Right atrium auricular region (tissue), 2 donors: ENCODE measurements around the gene INPP5J. TPM values are rescaled to one million over a fixed set of nuclear protein-coding genes. Genes with fewer than 3 reads are reported as not detected.

ENCODE experiments used
- DNase-seq: peaks from one replicate; pipeline ENCODE4 v3.0.0-alpha.2; 2019; ENCODE audit warnings: low spot score
- H3K27ac ChIP-seq, 2 donors: fragments of 200-600 bp; sonication (generic); 1 replicate in 1 of 2; 2 replicates in 1 of 2; pipeline ENCODE4 v1.5.1; 2016 to 2019
- H3K27me3 ChIP-seq, 2 donors: fragments of 200-600 bp; sonication (generic); one replicate each; pipeline versions ENCODE4 v1.5.1 to v1.6.0; 2017 to 2019
- H3K36me3 ChIP-seq: fragments of 200-600 bp; sonication (generic); one replicate; pipeline ENCODE4 v1.5.1; 2016
- H3K4me1 ChIP-seq, 2 donors: fragments of 200-600 bp; sonication (generic); one replicate each; pipeline versions ENCODE4 v1.5.1 to v1.6.0; 2017 to 2019
- H3K4me3 ChIP-seq, 2 donors: fragments of 200-600 bp; sonication (generic); 1 replicate in 1 of 2; 2 replicates in 1 of 2; pipeline ENCODE4 v1.5.1; 2017 to 2019; ENCODE audit warnings: mild to moderate bottlenecking in 1 of 2, moderate library complexity in 1 of 2
- H3K9me3 ChIP-seq, 2 donors: fragments of 200-600 bp; sonication (generic); one replicate each; pipeline ENCODE4 v1.5.1; 2019
- CTCF ChIP-seq, 2 donors: fragments of 200-600 bp; sonication (generic); IDR thresholded peaks; one replicate each; pipeline ENCODE4 v1.5.1; 2019; ENCODE audit warnings: antibody characterized with exemption in 2 of 2
- total RNA-seq, 2 donors: library from RNA; depleted of rRNA; stranded (reverse); fragments of >200 nt; gene quantifications; one replicate each; pipeline ENCODE4 v1.1.0, GENCODE V29; 2016

The INPP5J gene
- total RNA-seq, 2 donors from 2014 or later = 17.6 to 26.3 TPM

DNA sequence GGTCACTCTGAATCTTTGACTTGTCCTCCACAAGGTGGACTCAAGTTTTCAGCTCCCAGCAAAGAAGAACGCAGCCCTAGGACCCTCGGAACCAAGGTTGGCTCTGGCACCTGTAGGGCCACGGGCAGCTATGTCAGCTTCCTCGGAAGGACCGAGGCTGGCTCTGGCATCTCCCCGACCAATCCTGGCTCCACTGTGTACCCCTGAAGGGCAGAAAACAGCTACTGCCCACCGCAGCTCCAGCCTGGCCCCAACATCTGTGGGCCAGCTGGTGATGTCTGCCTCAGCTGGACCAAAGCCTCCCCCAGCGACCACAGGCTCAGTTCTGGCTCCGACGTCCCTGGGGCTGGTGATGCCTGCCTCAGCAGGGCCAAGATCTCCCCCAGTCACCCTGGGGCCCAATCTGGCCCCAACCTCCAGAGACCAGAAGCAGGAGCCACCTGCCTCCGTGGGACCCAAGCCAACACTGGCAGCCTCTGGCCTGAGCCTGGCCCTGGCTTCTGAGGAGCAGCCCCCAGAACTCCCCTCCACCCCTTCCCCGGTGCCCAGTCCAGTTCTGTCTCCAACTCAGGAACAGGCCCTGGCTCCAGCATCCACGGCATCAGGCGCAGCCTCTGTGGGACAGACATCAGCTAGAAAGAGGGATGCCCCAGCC is 2.2 kb downstream of the INPP5J start:
- H3K27ac ChIP-seq = no peak overlapping the region
- no peaks in the 10 kb centered on the region for H3K27me3 ChIP-seq
- no peak for TF ChIP-seq CTCF (IDR thresholded peaks at IDR 0.05)
- H3K9me3 ChIP-seq = no peaks in the 10 kb centered on the region
- H3K4me3 ChIP-seq = no peak overlapping the region
- peaks cover 2% of the 10 kb centered on the region for H3K36me3 ChIP-seq
- no peak for DNase-seq
- peaks cover 0 to 32% of the 10 kb centered on the region in 2 donors for H3K4me1 ChIP-seq

DNA sequence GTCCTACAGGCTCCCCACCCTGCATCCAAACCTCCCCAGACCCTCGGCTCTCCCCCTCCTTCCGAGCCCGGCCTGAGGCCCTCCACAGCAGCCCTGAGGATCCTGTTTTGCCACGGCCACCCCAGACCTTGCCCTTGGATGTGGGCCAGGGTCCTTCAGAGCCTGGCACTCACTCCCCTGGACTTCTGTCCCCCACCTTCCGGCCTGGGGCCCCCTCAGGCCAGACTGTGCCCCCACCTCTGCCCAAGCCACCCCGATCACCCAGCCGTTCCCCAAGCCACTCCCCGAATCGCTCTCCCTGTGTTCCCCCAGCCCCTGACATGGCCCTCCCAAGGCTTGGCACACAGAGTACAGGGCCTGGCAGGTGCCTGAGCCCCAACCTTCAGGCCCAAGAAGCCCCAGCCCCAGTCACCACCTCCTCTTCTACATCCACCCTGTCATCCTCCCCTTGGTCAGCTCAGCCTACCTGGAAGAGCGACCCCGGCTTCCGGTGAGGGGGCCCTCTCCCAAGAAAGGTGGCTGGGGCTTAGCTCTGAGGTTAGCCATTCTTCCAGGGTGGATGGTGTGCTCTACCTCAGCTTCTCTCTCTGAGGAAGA is 2.9 kb downstream of the INPP5J start:
- H3K4me1 ChIP-seq = peaks cover 0 to 28% of the 10 kb centered on the region in 2 donors
- no peak overlapping the region for H3K27ac ChIP-seq
- H3K4me3 ChIP-seq = no peak overlapping the region
- H3K36me3 ChIP-seq = peaks cover 7% of the 10 kb centered on the region
- no peaks in the 10 kb centered on the region for H3K27me3 ChIP-seq
- H3K9me3 ChIP-seq = no peaks in the 10 kb centered on the region
- no peak for TF ChIP-seq CTCF (IDR thresholded peaks at IDR 0.05)
- no peak for DNase-seq

GRCh38 chr22:31126128-31126868 is 3.5 kb downstream of the INPP5J start:
- Histone ChIP-seq H3K36me3 (peaks cover 7% of the 10 kb centered on the region), H3K27ac (no peak overlapping the region), H3K4me3 (no peak overlapping the region), H3K4me1 (peaks cover 0 to 28% of the 10 kb centered on the region in 2 donors), H3K27me3 (no peaks in the 10 kb centered on the region), H3K9me3 (no peaks in the 10 kb centered on the region)
- no peak for TF ChIP-seq CTCF (IDR thresholded peaks at IDR 0.05)
- no peak for DNase-seq

GRCh38 chr22:31126869-31127175 is 4.1 kb downstream of the INPP5J start:
- H3K36me3 ChIP-seq = peaks cover 7% of the 10 kb centered on the region
- no peak overlapping the region for H3K4me3 ChIP-seq
- no peaks in the 10 kb centered on the region for H3K9me3 ChIP-seq
- no peak overlapping the region for H3K27ac ChIP-seq
- peaks cover 0 to 23% of the 10 kb centered on the region in 2 donors for H3K4me1 ChIP-seq
- no peak for TF ChIP-seq CTCF (IDR thresholded peaks at IDR 0.05)
- no peaks in the 10 kb centered on the region for H3K27me3 ChIP-seq
- no peak for DNase-seq

DNA sequence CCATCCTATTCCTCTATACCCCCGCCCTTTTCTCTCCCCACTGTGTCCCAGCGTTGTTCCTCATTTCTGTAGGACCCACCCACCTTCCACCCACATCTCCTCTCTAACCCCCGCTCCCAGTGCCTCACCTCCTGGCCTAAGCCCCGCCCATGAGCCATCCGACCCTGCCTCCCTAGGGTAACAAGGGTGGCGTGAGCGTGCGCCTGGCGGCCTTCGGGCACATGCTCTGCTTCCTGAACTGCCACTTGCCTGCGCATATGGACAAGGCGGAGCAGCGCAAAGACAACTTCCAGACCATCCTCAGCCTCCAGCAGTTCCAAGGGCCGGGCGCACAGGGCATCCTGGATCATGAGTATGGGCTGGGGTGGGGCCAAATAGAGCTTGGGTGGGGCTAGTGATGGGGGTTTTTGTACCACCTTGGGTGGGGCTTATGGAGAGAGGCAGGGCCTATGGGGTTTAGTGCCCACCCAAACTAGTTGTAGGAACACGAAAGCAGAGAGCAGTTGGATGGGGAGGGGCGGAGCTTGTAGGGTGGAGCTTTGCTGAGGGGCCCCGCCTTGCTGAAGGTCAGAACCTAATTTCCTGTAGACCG is 4.5 kb downstream of the INPP5J start:
- Histone ChIP-seq H3K4me3 (no peak overlapping the region), H3K9me3 (no peaks in the 10 kb centered on the region), H3K4me1 (peaks cover 0 to 19% of the 10 kb centered on the region in 2 donors), H3K36me3 (peaks cover 7% of the 10 kb centered on the region), H3K27ac (no peak overlapping the region), H3K27me3 (no peaks in the 10 kb centered on the region)
- no peak for TF ChIP-seq CTCF (IDR thresholded peaks at IDR 0.05)
- no peak for DNase-seq
